Fibroblast of the aortic adventitia (primary cell): ENCODE measurements around the gene ESYT2. TPM values are rescaled to one million over a fixed set of nuclear protein-coding genes. Genes with fewer than 3 reads are reported as not detected.

Experiments
- DNase-seq: peaks from one replicate; pipeline ENCODE4 v3.0.0-alpha.2; 2010; ENCODE audit warnings: low read depth
- H3K4me3 ChIP-seq: 2 replicates; pipeline ENCODE4 v1.5.1; 2011; ENCODE audit warnings: low read depth, mild to moderate bottlenecking, control low read depth, low read length, moderate library complexity
- CTCF ChIP-seq: IDR thresholded peaks from 2 replicates; pipeline ENCODE4 v1.5.1; 2011; ENCODE audit warnings: mild to moderate bottlenecking, low read length, control low read depth, inconsistent platforms; ENCODE audit not compliant: insufficient read depth
- total RNA-seq: library from RNA; depleted of rRNA; stranded (reverse); fragments of >200 nt; gene quantifications from 2 replicates; pipeline ENCODE4 v1.2.3, GENCODE V29; 2012; ENCODE audit warnings: low replicate concordance

Gene ESYT2
- total RNA-seq, 1 donor: 105 TPM

DNA sequence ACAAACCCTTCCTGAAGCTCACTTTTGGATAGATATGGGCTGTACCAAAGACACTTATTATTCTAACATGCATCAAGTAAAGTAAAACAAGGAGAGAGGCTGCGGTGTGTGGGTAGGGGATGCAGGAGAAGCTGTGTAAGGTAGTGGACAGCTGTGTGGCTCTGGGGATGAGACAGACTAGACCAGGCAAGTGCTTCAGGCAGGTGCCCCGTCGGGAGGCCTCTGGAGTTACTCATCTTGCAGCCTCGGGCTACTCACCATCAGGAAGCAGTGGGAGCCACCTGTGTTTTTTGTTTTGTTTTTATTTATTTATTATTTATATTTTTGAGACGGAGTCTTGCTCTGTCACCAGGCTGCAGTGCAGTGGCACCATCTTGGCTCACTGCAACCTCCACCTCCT lies 75.4 kb downstream of the ESYT2 start:
- H3K4me3 ChIP-seq: no peak overlapping the region
- TF ChIP-seq CTCF: no peak
- DNase-seq: no peak

DNA sequence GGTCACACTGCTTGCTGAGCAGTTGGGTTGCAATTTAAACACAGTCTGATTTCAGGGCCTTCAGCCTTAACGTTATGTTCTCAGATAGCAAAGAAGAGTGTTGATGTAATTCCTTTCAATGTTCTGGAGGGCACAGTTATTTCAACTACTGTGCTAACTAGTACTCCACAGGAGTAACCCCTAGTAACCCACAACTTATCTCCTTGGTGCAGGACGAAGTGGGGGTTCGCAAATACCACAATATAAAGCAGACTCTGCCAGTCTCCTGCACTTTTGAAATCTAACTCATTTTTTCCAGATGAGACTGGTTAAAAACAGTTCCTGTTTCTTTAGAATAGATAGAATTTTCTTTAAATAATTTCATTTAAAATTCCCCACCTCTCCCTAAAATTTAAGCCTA lies 77.6 kb downstream of the ESYT2 start:
- DNase-seq: no peak
- TF ChIP-seq CTCF: no peak
- H3K4me3 ChIP-seq: no peak overlapping the region

DNA sequence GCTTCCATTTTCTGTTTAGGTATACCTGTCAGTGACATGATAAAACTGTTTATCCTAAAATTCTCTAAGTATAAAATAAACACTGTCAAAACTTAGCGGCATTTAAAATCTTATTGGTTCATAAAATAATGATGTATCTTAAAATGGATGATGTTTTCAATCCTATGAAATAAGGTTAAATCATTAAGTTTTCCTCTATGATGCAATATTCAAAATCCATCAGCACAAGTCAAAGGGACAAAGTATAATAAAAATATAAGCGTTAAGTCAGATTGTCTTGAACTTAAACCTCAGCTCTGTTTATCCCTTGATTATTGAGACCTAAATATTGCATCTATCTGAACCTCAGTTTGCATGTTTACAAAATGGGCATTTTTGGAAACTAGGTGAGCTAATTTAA lies 78.1 kb downstream of the ESYT2 start:
- no peak for DNase-seq
- H3K4me3 ChIP-seq: no peak overlapping the region
- no peak for TF ChIP-seq CTCF

- H3K4me3 ChIP-seq: no peak overlapping the region
- DNase-seq: no peak
- no peak for TF ChIP-seq CTCF
Observed at GRCh38 chr7:158750702-158751101, 78.6 kb downstream of the ESYT2 start.

DNA sequence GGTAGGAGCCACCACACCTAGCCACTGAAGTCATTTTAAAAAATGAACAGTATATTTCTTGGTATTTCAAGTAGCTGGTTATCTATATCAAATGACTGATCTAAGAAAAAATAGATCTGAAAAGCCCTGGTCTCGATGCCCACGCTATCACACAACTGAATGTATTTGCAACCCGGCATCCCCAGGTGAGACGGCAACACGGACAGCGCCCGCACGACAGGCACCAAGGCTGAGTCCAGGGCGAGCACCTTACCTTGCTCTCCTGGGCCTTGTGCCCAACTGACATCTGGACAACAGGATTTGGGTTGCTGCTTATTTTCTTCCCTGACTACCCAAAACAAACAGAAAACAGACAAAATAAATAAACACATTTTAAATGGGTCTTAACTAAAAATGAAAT lies 79.9 kb downstream of the ESYT2 start:
- H3K4me3 ChIP-seq: no peak overlapping the region
- no peak for DNase-seq
- no peak for TF ChIP-seq CTCF

DNA sequence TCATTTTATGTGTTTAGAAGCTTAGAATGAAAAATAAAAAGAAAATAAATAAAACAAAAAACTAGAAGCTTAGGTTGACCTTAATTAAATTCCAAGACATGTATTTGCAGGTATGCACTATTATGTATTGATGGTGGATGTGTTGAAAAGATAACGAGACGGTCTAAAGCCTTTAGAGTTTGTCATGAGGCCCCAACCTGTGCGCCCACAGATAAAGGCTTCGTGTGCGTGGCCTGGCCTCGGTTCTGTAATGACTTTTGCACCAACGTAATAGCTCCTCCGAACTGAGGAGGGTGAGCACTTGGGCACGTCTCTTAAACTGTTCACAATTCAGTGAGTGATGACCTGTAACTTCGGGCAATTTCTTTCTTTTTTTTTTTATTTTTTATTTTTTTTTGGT lies 81.0 kb downstream of the ESYT2 start:
- no peak for TF ChIP-seq CTCF
- DNase-seq: no peak
- no peak overlapping the region for H3K4me3 ChIP-seq

DNA sequence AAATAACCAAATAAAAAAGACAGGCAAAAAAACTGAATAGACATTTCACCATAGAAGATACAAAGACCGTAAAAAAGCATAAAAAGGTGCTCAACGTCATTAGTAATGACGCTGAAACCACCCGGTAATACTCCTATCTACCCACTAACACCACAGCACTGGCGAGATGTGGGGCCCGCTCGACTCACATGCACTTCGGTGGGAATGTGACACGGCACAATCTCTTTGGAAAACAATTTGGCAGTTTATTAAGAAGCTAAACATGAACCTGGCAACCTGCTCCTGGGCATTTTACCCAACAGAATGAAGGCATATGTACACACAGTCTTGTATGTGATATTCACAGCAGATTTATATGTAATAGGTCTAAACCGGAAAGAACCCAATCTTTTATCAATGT lies 81.9 kb downstream of the ESYT2 start:
- TF ChIP-seq CTCF: no peak
- H3K4me3 ChIP-seq: no peak overlapping the region
- DNase-seq: no peak
